Erythroblast (primary cell): ENCODE measurements around the gene CCDC177.

Source experiments
- GATA1 ChIP-seq: IDR thresholded peaks from 2 replicates; pipeline ENCODE4 v1.6.1; 2011; ENCODE audit warnings: low read depth, mild to moderate bottlenecking, control low read depth, low read length, moderate library complexity
- POLR2A ChIP-seq: IDR thresholded peaks from 2 replicates; pipeline ENCODE4 v1.6.1; 2011; ENCODE audit warnings: mild to moderate bottlenecking, low read length

- no peak for TF ChIP-seq POLR2A
- TF ChIP-seq GATA1, result no peak
These were observed 46.5 kb downstream of the CCDC177 start for GRCh38 chr14:69528143-69528542.
